Esophagus muscularis mucosa (tissue), 4 donors: ENCODE data around the gene MRGPRD.
A peak's percentile ranks its signal among the peaks of the same experiment; 100 is the strongest.

Source experiments
- CTCF ChIP-seq, 3 experiments: fragments of 200-600 bp in 2 of 3; fragments of 450-650 bp in 1 of 3; sonication (generic) in 2 of 3; IDR thresholded peaks; one replicate each; pipeline ENCODE4 v1.5.1; 2017 to 2019; ENCODE audit warnings: antibody characterized with exemption in 3 of 3, mild to moderate bottlenecking in 2 of 3, moderate library complexity in 1 of 3
- EP300 ChIP-seq: sonication (generic); formaldehyde crosslinking; IDR thresholded peaks from one replicate; pipeline ENCODE4 v1.6.1; 2017; ENCODE audit warnings: antibody characterized with exemption
- POLR2A ChIP-seq: fragments of 450-650 bp; IDR thresholded peaks from one replicate; pipeline ENCODE4 v1.6.1; 2017; ENCODE audit warnings: antibody characterized with exemption, moderate library complexity, mild to moderate bottlenecking, low read depth
- POLR2AphosphoS5 ChIP-seq, 2 donors: sonication (generic); formaldehyde crosslinking; IDR thresholded peaks; one replicate each; pipeline ENCODE4 v1.6.1; 2017; ENCODE audit warnings: antibody characterized with exemption in 2 of 2

- TF ChIP-seq POLR2A (no peak), CTCF (IDR thresholded peaks at IDR 0.05) (no peak), POLR2AphosphoS5 (IDR thresholded peaks at IDR 0.05) (peak; percentile 24 to 61), EP300 (no peak)
Measured at GRCh38 chr11:68941324-68942094, 39.3 kb downstream of the MRGPRD start.
